GM23338 (cell line): Measurements from ENCODE around the gene PPP1R10. TPM values are rescaled to one million over a fixed set of nuclear protein-coding genes. Genes with fewer than 3 reads are reported as not detected.

Experiments
- ATAC-seq: fragments of 200-7000 bp; cut with Tn5 transposase; 3 replicates; pipeline ENCODE4 v1.9.1; 2020
- DNase-seq: peaks from one replicate; pipeline ENCODE4 v3.0.0-alpha.2; 2015; ENCODE audit warnings: low spot score
- H2AFZ ChIP-seq: fragments of 200-600 bp; sonication (generic); 2 replicates; pipeline ENCODE4 v1.8.0; 2016; ENCODE audit warnings: antibody characterized with exemption, mild to moderate bottlenecking, moderate library complexity
- H3F3A ChIP-seq: fragments of 200-600 bp; sonication (generic); replicated peaks from 2 replicates; pipeline ENCODE4 v1.8.0; 2017; ENCODE audit warnings: antibody characterized with exemption, mixed run types, low read depth
- H3K27ac ChIP-seq: fragments of 200-600 bp; sonication (generic); 2 replicates; pipeline ENCODE4 v1.6.1; 2016; ENCODE audit warnings: low read depth
- H3K27me3 ChIP-seq: fragments of 200-600 bp; sonication (generic); 2 replicates; pipeline ENCODE4 v1.8.0; 2016; ENCODE audit warnings: mild to moderate bottlenecking, mixed run types, moderate library complexity; ENCODE audit not compliant: insufficient read depth
- H3K36me3 ChIP-seq: fragments of 200-600 bp; sonication (generic); 2 replicates; pipeline ENCODE4 v1.8.0; 2016; ENCODE audit warnings: mild to moderate bottlenecking; ENCODE audit not compliant: insufficient read depth
- H3K4me1 ChIP-seq: fragments of 200-600 bp; sonication (generic); 2 replicates; pipeline ENCODE4 v1.8.0; 2016; ENCODE audit warnings: mild to moderate bottlenecking, moderate library complexity; ENCODE audit not compliant: insufficient read depth
- H3K4me2 ChIP-seq: fragments of 200-600 bp; sonication (generic); 2 replicates; pipeline ENCODE4 v1.7.1; 2017; ENCODE audit warnings: mixed run types
- H3K4me3 ChIP-seq: fragments of 200-600 bp; sonication (generic); 2 replicates; pipeline ENCODE4 v1.6.1; 2016; ENCODE audit warnings: mixed run types
- H3K79me2 ChIP-seq: fragments of 200-600 bp; sonication (generic); replicated peaks from 2 replicates; pipeline ENCODE4 v1.8.0; 2017; ENCODE audit warnings: mild to moderate bottlenecking; ENCODE audit not compliant: insufficient read depth
- H3K9me2 ChIP-seq: fragments of 200-600 bp; sonication (generic); 2 replicates; pipeline ENCODE4 v1.8.0; 2017; ENCODE audit not compliant: insufficient read depth
- H4K20me1 ChIP-seq: fragments of 200-600 bp; sonication (generic); replicated peaks from 2 replicates; pipeline ENCODE4 v1.8.0; 2017; ENCODE audit warnings: mild to moderate bottlenecking; ENCODE audit not compliant: insufficient read depth
- H3K27ac Mint-ChIP-seq: 2 replicates; pipeline ENCODE4 v1.8.0; 2020; ENCODE audit warnings: inconsistent platforms, mild to moderate bottlenecking, moderate library complexity, mixed read lengths
- H3K27me3 Mint-ChIP-seq: 3 replicates; pipeline ENCODE4 v1.8.0; 2022; ENCODE audit warnings: low read depth, mild to moderate bottlenecking, moderate library complexity, mixed read lengths, inconsistent platforms; ENCODE audit not compliant: insufficient read depth, poor library complexity
- H3K36me3 Mint-ChIP-seq: 3 replicates; pipeline ENCODE4 v1.8.0; 2021; ENCODE audit warnings: low read depth, mild to moderate bottlenecking, inconsistent platforms, moderate library complexity, mixed read lengths
- H3K4me1 Mint-ChIP-seq: 3 replicates; pipeline ENCODE4 v1.8.0; 2020; ENCODE audit warnings: mild to moderate bottlenecking, inconsistent platforms, mixed read lengths
- H3K4me3 Mint-ChIP-seq: 3 replicates; pipeline ENCODE4 v1.8.0; 2021; ENCODE audit warnings: moderate library complexity, mild to moderate bottlenecking, inconsistent platforms, mixed read lengths
- H3K9me3 Mint-ChIP-seq: 3 replicates; pipeline ENCODE4 v1.8.0; 2020; ENCODE audit warnings: moderate library complexity, mild to moderate bottlenecking, inconsistent platforms, mixed read lengths
- CREB1 ChIP-seq: fragments of 250-450 bp; sonication (Bioruptor Pico); IDR thresholded peaks from 2 replicates; pipeline ENCODE4 v1.5.0; 2020; ENCODE audit warnings: low read depth, mild to moderate bottlenecking, moderate library complexity
- EZH2 ChIP-seq: fragments of 200-600 bp; sonication (generic); IDR thresholded peaks from one replicate; pipeline ENCODE4 v1.8.0; 2017; ENCODE audit warnings: antibody characterized with exemption, mild to moderate bottlenecking, low read depth; ENCODE audit not compliant: unreplicated experiment
- POLR2AphosphoS5 ChIP-seq: IDR thresholded peaks from 2 replicates; pipeline ENCODE4 v1.6.1; 2016; ENCODE audit warnings: antibody characterized with exemption, low read depth
- STAT1 ChIP-seq: IDR thresholded peaks from one replicate; pipeline ENCODE4 v1.6.1; 2016; ENCODE audit warnings: antibody characterized with exemption; ENCODE audit not compliant: unreplicated experiment
- ZNF331 ChIP-seq: fragments of 250-450 bp; sonication (Bioruptor Pico); IDR thresholded peaks from 2 replicates; pipeline ENCODE4 v1.5.0; 2020; ENCODE audit warnings: low read depth, mild to moderate bottlenecking, moderate library complexity
- ZNF462 ChIP-seq: fragments of 250-450 bp; sonication (Bioruptor Pico); IDR thresholded peaks from 2 replicates; pipeline ENCODE4 v1.5.0; 2020; ENCODE audit warnings: mild to moderate bottlenecking, moderate library complexity
- polyA plus RNA-seq: library from polyadenylated mRNA; unstranded; fragments of >200 nt; fragmentation: Nextera tagmentation; extraction: Ambion mirVana; gene quantifications from 2 replicates; pipeline ENCODE4 v1.2.1, GENCODE V29; 2016
- total RNA-seq: library from RNA; depleted of rRNA; stranded (reverse); fragments of >200 nt; shearing (Covaris generic); gene quantifications from 2 replicates; pipeline ENCODE4 v1.2.3, GENCODE V29; 2014

Gene PPP1R10
- total and polyA plus RNA-seq, 2 experiments from 2014 or later, result 41.3 to 42.9 TPM

- H3K4me1 Mint-ChIP-seq, result no peaks in the 10 kb centered on the region; the same call in 2 of the 3 replicates
- DNase-seq, result no peak
Measured at GRCh38 chr6:30600451-30600961, 16.5 kb downstream of the PPP1R10 start.

GRCh38 chr6:30599625-30600324 is 17.3 kb downstream of the PPP1R10 start:
- Mint-ChIP-seq H3K9me3 (no peaks in the 10 kb centered on the region), H3K4me3 (no peak overlapping the region), H3K36me3 (peaks cover 65% of the 10 kb centered on the region), H3K4me1 (no peaks in the 10 kb centered on the region; the same call in 2 of the 3 replicates), H3K27ac (no peak overlapping the region), H3K27me3 (peaks cover 10% of the 10 kb centered on the region)
- peaks cover 30% of the 10 kb centered on the region for H3K36me3 ChIP-seq
- no peak overlapping the region for H2AFZ ChIP-seq
- DNase-seq (no peak), ATAC-seq (no peak)
- H4K20me1 ChIP-seq, result peaks cover 15% of the 10 kb centered on the region
- H3K9me2 ChIP-seq, result no peaks in the 10 kb centered on the region
- H3K79me2 ChIP-seq, result no peaks in the 10 kb centered on the region
- H3K4me3 ChIP-seq, result no peak overlapping the region
- H3K4me1 ChIP-seq, result no peaks in the 10 kb centered on the region
- TF ChIP-seq ZNF462 (CRISPR knock-in tag) (no peak), POLR2AphosphoS5 (0 out of 2 replicates have a peak, but pooled peaks have one; percentile 16)
- 0 out of 2 replicates have a peak overlapping the region, but pooled peaks have one; percentile 45 for H3K27ac ChIP-seq
- no peak overlapping the region for H3K4me2 ChIP-seq
- H3F3A ChIP-seq, result peaks cover 69% of the 10 kb centered on the region
- no peaks in the 10 kb centered on the region for H3K27me3 ChIP-seq

More at GRCh38 chr6:30600451-30600961, 16.5 kb downstream of the PPP1R10 start:
- Mint-ChIP-seq H3K27ac (no peak overlapping the region), H3K27me3 (peaks cover 10% of the 10 kb centered on the region), H3K36me3 (peaks cover 68% of the 10 kb centered on the region), H3K9me3 (no peaks in the 10 kb centered on the region), H3K4me3 (no peak overlapping the region; the same call in 2 of the 3 replicates)
- Histone ChIP-seq H3K27ac (0 out of 2 replicates have a peak overlapping the region, but pooled peaks have one; percentile 55), H3K4me3 (no peak overlapping the region), H3K79me2 (no peaks in the 10 kb centered on the region), H3K4me2 (no peak overlapping the region), H3K27me3 (no peaks in the 10 kb centered on the region), H3K9me2 (no peaks in the 10 kb centered on the region), H3F3A (peaks cover 70% of the 10 kb centered on the region), H3K4me1 (no peaks in the 10 kb centered on the region), H2AFZ (no peak overlapping the region), H3K36me3 (peaks cover 37% of the 10 kb centered on the region), H4K20me1 (peaks cover 22% of the 10 kb centered on the region)
- ATAC-seq, result no peak
- TF ChIP-seq CREB1 (CRISPR knock-in tag) (no peak), STAT1 (no peak), EZH2 (no peak), ZNF331 (CRISPR knock-in tag) (no peak), POLR2AphosphoS5 (no peak)
